HEK293T (cell line): ENCODE data around the gene RPS27.
A peak's percentile ranks its signal among the peaks of the same experiment; 100 is the strongest.

Source experiments
- ARNT ChIP-seq: fragments of 450-650 bp; IDR thresholded peaks from 2 replicates; pipeline ENCODE4 v1.6.1; 2017; ENCODE audit warnings: mild to moderate bottlenecking
- BHLHE40 ChIP-seq: fragments of 450-650 bp; IDR thresholded peaks from 2 replicates; pipeline ENCODE4 v1.6.1; 2016; ENCODE audit warnings: mild to moderate bottlenecking, moderate library complexity, borderline replicate concordance
- ELF4 ChIP-seq: fragments of 450-650 bp; IDR thresholded peaks from 2 replicates; pipeline ENCODE4 v1.6.1; 2017; ENCODE audit warnings: antibody characterized with exemption
- FOXA1 ChIP-seq: fragments of 450-650 bp; IDR thresholded peaks from 2 replicates; pipeline ENCODE4 v1.6.1; 2016; ENCODE audit warnings: mild to moderate bottlenecking
- FOXK2 ChIP-seq: fragments of 450-650 bp; IDR thresholded peaks from 2 replicates; pipeline ENCODE4 v1.6.1; 2016; ENCODE audit warnings: mild to moderate bottlenecking
- FOXM1 ChIP-seq: fragments of 450-650 bp; IDR thresholded peaks from 2 replicates; pipeline ENCODE4 v1.6.1; 2017; ENCODE audit warnings: mild to moderate bottlenecking, borderline replicate concordance
- LEF1 ChIP-seq: fragments of 450-650 bp; IDR thresholded peaks from 2 replicates; pipeline ENCODE4 v1.6.1; 2017; ENCODE audit warnings: mild to moderate bottlenecking, borderline replicate concordance
- NFRKB ChIP-seq: fragments of 450-650 bp; IDR thresholded peaks from 2 replicates; pipeline ENCODE4 v1.6.1; 2016; ENCODE audit warnings: mild to moderate bottlenecking, moderate library complexity
- SP1 ChIP-seq: fragments of 450-650 bp; IDR thresholded peaks from 2 replicates; pipeline ENCODE4 v1.6.1; 2017
- SUZ12 ChIP-seq: fragments of 450-650 bp; IDR thresholded peaks from 2 replicates; pipeline ENCODE4 v1.6.1; 2016; ENCODE audit warnings: mild to moderate bottlenecking
- TARDBP ChIP-seq: fragments of 450-650 bp; IDR thresholded peaks from 2 replicates; pipeline ENCODE4 v1.6.1; 2016
- ZNF384 ChIP-seq: fragments of 450-650 bp; IDR thresholded peaks from 2 replicates; pipeline ENCODE4 v1.6.1; 2016
- TF ChIP-seq, protein P1 (sequence below): fragments of 450-650 bp; IDR thresholded peaks from 2 replicates; pipeline ENCODE4 v1.6.1; 2016

DNA sequence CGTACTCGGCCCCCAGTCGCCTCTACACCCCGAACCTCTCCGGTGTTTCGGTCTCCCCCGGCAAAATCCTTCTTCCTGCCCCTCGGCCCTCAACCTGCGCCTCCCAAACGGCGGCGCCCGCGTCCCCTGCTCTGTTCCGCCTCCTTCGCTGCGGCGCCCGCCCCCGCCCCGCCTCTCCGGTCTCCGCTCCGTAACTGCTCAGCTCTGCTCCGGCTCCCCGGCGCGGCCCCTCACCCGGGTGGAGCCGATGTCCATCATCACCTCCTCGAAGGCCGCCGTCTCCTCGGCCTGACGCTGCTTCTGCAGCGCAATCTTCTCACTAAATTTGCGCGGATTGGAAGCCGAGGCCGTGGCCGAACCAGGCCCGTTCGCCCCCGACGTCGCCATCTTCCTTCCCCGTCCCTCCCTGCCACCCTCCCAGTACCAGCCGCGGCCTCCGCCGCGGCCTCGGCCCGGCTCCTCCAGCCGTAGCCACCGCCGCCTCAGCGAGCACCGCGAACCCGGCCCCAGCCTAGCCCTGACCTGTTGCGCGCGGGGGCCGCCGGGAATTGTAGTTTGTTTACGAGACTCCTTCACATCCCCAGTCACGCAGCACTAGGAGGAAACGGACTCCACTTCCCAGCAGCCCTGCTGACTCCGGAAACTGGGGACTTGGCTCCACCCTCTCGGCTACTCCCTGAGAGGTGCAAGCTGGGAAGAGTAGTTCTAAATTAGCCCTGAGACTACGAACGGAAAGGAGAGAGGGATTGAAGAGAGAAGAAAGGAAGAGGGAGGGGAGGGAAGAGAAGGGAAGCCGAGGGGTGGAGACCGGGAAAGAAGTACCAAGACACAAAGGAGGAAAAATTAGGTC, 32.2 kb upstream of the RPS27 start, which contains the start of gene CRTC2:
- no peak for TF ChIP-seq TARDBP
- no peak for TF ChIP-seq ZNF384
- no peak for TF ChIP-seq ARNT
- TF ChIP-seq BHLHE40 = no peak
- TF ChIP-seq SP1 = no peak
- no peak for TF ChIP-seq FOXA1
- no peak for TF ChIP-seq FOXM1
- TF ChIP-seq LEF1 = no peak
- TF ChIP-seq FOXK2 = no peak
- TF ChIP-seq, protein P1, sequence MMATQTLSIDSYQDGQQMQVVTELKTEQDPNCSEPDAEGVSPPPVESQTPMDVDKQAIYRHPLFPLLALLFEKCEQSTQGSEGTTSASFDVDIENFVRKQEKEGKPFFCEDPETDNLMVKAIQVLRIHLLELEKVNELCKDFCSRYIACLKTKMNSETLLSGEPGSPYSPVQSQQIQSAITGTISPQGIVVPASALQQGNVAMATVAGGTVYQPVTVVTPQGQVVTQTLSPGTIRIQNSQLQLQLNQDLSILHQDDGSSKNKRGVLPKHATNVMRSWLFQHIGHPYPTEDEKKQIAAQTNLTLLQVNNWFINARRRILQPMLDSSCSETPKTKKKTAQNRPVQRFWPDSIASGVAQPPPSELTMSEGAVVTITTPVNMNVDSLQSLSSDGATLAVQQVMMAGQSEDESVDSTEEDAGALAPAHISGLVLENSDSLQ = no peak; the same call in 1 of the 2 replicates
- TF ChIP-seq SUZ12 = no peak; the same call in none of the 2 replicates
- TF ChIP-seq ELF4 = peak; percentile 99
- no peak for TF ChIP-seq NFRKB
